SU-DHL-6 (cell line): ENCODE data around the gene ABCG1.

ENCODE experiments used
- H2AFZ ChIP-seq: fragments of 200-600 bp; sonication (generic); 2 replicates; pipeline ENCODE4 v1.6.1; 2014; ENCODE audit warnings: low read depth, mild to moderate bottlenecking, moderate library complexity, mixed read lengths, antibody characterized with exemption, low read length; ENCODE audit not compliant: severe bottlenecking
- H3F3A ChIP-seq: fragments of 200-600 bp; shearing (Covaris generic); 2 replicates; pipeline ENCODE4 v1.6.0; 2016; ENCODE audit warnings: antibody characterized with exemption, mild to moderate bottlenecking; ENCODE audit not compliant: insufficient read depth
- H3K27ac ChIP-seq: fragments of 200-600 bp; sonication (generic); 2 replicates; pipeline ENCODE4 v1.5.1; 2016; ENCODE audit warnings: low read depth, mild to moderate bottlenecking, low read length, moderate library complexity, mixed read lengths
- H3K27me3 ChIP-seq: fragments of 200-600 bp; sonication (generic), shearing (Covaris generic); 2 replicates; pipeline ENCODE4 v1.6.0; 2014; ENCODE audit warnings: mild to moderate bottlenecking, low read length
- H3K36me3 ChIP-seq: fragments of 200-600 bp; sonication (generic); 2 replicates; pipeline ENCODE4 v1.6.1; 2014; ENCODE audit warnings: mild to moderate bottlenecking, low read length, mixed read lengths
- H3K4me2 ChIP-seq: fragments of 300-600, 200-600 bp; shearing (Covaris generic), sonication (generic); 2 replicates; pipeline ENCODE4 v1.6.0; 2014; ENCODE audit warnings: low read length, low read depth, mild to moderate bottlenecking; ENCODE audit not compliant: poor library complexity, severe bottlenecking
- H3K4me3 ChIP-seq: fragments of 200-600 bp; sonication (generic); 2 replicates; pipeline ENCODE4 v1.5.1; 2014; ENCODE audit warnings: antibody characterized with exemption, low read length, mild to moderate bottlenecking, mixed read lengths; ENCODE audit not compliant: insufficient read depth, poor library complexity, severe bottlenecking
- H3K79me2 ChIP-seq: fragments of 200-600 bp; sonication (generic); 2 replicates; pipeline ENCODE4 v1.6.1; 2014; ENCODE audit warnings: mild to moderate bottlenecking, low read length, moderate library complexity; ENCODE audit not compliant: insufficient read depth
- H3K9ac ChIP-seq: fragments of 200-600 bp; sonication (generic); 2 replicates; pipeline ENCODE4 v1.7.0; 2014; ENCODE audit warnings: mild to moderate bottlenecking, low read length
- H3K9me2 ChIP-seq: fragments of 200-600 bp; sonication (generic); replicated peaks from 2 replicates; pipeline ENCODE4 v1.6.1; 2014; ENCODE audit warnings: low read length; ENCODE audit not compliant: insufficient read depth
- H3K9me3 ChIP-seq: fragments of 200-600 bp; sonication (generic); 2 replicates; pipeline ENCODE4 v1.6.1; 2014; ENCODE audit warnings: low read length, mixed read lengths; ENCODE audit not compliant: insufficient read depth
- H4K20me1 ChIP-seq: fragments of 200-600 bp; sonication (generic); 2 replicates; pipeline ENCODE4 v1.6.1; 2014; ENCODE audit warnings: low read depth, mild to moderate bottlenecking, antibody characterized with exemption, low read length, moderate library complexity, mixed read lengths
- EZH2phosphoT487 ChIP-seq: fragments of 200-600 bp; sonication (generic), shearing (Covaris generic); conservative IDR thresholded peaks from 2 replicates; pipeline ENCODE4 v1.6.1; 2018; ENCODE audit warnings: mild to moderate bottlenecking, antibody characterized with exemption, low read length, moderate library complexity, mixed read lengths
- TF ChIP-seq, protein P1 (sequence below): fragments of 200-600 bp; sonication (generic); IDR thresholded peaks from one replicate; pipeline ENCODE4 v1.5.1; 2017; ENCODE audit warnings: antibody characterized with exemption, mild to moderate bottlenecking, low read length, moderate library complexity; ENCODE audit not compliant: insufficient read depth, poor library complexity, severe bottlenecking

Gene ABCG1

DNA sequence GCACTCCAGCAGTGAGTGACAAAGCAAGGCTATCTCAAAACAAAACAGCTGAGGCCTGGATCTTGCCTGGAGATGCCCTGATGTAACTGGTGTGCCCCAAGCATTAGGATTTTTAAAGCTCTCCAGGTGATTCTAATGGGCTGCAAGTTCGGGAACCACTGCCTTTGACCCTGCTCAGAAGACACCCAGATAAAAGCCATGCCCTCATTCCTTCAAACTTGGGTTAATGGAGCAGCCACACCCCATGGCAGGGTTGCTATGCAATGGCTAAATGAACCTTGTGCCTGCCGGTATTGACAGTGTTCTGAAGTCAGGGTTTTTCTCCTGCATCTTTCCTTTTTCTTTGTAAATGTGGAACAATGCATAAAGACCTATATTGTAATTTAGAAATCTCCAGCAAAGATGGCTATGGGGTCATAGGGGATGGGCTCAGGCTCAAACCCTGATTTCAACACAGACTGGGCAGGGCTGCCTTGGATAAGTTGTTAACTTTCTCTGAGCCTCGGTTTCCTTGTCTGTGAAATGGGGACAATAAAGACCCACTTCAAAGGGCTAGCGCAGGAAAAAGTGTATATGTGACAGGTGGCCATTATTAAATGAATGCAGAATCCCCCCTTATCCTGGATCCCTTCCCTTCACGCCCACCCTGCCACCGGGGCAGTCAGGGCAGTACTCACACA, 95.8 kb downstream of the ABCG1 start:
- Histone ChIP-seq H2AFZ (no peak overlapping the region), H3K9me3 (no peaks in the 10 kb centered on the region), H3K79me2 (no peaks in the 10 kb centered on the region), H3K27me3 (no peaks in the 10 kb centered on the region), H3F3A (no peaks in the 10 kb centered on the region), H3K27ac (no peak overlapping the region), H3K9me2 (no peaks in the 10 kb centered on the region), H3K4me3 (no peak overlapping the region), H3K4me2 (no peak overlapping the region), H4K20me1 (no peaks in the 10 kb centered on the region), H3K36me3 (no peaks in the 10 kb centered on the region), H3K9ac (no peak overlapping the region)
- TF ChIP-seq, protein P1, sequence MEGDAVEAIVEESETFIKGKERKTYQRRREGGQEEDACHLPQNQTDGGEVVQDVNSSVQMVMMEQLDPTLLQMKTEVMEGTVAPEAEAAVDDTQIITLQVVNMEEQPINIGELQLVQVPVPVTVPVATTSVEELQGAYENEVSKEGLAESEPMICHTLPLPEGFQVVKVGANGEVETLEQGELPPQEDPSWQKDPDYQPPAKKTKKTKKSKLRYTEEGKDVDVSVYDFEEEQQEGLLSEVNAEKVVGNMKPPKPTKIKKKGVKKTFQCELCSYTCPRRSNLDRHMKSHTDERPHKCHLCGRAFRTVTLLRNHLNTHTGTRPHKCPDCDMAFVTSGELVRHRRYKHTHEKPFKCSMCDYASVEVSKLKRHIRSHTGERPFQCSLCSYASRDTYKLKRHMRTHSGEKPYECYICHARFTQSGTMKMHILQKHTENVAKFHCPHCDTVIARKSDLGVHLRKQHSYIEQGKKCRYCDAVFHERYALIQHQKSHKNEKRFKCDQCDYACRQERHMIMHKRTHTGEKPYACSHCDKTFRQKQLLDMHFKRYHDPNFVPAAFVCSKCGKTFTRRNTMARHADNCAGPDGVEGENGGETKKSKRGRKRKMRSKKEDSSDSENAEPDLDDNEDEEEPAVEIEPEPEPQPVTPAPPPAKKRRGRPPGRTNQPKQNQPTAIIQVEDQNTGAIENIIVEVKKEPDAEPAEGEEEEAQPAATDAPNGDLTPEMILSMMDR = no peak
- no peak for TF ChIP-seq EZH2phosphoT487

DNA sequence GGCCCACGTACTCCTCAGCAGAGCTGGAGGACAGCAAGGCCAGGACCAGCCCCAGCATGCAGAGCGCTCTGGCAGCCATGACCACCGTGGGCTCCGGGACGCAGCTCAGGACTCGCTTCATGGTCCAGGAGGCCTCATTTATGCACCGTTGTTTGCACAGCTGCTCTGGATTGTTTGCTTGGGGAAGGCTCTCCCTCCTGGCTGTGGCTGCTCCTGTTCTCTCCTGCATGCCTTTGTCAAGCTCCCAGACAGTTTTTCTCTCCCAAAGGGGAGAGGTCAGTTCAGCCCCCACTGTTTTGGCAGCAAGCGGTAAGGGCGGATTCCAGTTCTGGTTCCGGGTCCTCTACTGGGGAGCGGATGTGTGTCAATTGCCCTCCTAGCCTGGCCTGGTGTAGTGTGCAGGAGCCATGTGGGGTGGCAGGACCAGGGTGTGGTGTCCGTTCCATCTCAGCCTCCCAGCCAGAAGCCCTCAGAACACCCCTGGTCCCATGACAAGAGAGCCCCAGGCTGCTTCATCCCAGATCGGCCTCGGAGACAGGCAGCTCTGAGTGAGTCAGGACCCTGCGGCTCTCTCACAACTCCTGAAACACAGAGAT, 96.5 kb downstream of the ABCG1 start, which contains the start of gene TFF3:
Gene TFF3 (minus strand): TSS at position 114 of the 596 bp plus-strand sequence. CDS start 35 bp downstream, at position 79.
- H4K20me1 ChIP-seq = no peaks in the 10 kb centered on the region
- no peak within 1 kb of the TSS for H3K4me2 ChIP-seq
- H3K27ac ChIP-seq = no peak within 1 kb of the TSS
- H3K9me3 ChIP-seq = no peaks in the 10 kb centered on the region
- H3K9ac ChIP-seq = no peak within 1 kb of the TSS
- no peaks in the 10 kb centered on the region for H3K9me2 ChIP-seq
- H3F3A ChIP-seq = no peaks in the 10 kb centered on the region
- no peak within 1 kb of the TSS for H3K4me3 ChIP-seq
- H3K36me3 ChIP-seq = no peaks in the 10 kb centered on the region
- H3K79me2 ChIP-seq = no peaks in the 10 kb centered on the region
- H2AFZ ChIP-seq = no peak within 1 kb of the TSS
- no peak for TF ChIP-seq EZH2phosphoT487
- TF ChIP-seq, protein P1 = no peak
- no peaks in the 10 kb centered on the region for H3K27me3 ChIP-seq

DNA sequence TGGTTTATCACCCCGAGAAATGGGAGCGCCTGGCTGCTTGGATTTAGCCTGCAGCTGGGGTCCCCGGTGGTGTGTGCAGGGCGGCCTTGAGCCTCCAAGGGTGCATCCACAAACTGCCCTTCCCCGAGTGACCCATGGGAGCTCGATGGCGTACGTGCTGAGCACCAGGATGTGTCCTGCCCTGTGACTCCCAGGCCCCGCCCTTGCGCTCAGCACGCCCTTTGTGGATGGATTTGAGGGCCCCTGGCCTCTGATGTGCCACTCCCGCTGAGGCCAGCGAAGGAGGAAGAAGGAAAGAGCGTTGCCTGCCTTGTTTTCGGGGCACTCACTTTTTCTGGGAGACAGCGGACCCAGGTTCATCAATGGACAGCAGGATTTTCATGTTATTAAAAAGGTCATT, 98.0 kb downstream of the ABCG1 start:
- Histone ChIP-seq H3K36me3 (no peaks in the 10 kb centered on the region), H3K79me2 (no peaks in the 10 kb centered on the region), H3K9ac (no peak overlapping the region), H2AFZ (no peak overlapping the region), H3K4me2 (no peak overlapping the region), H3K27me3 (no peaks in the 10 kb centered on the region), H3K9me2 (no peaks in the 10 kb centered on the region), H3F3A (no peaks in the 10 kb centered on the region), H3K4me3 (no peak overlapping the region), H3K27ac (no peak overlapping the region), H3K9me3 (no peaks in the 10 kb centered on the region), H4K20me1 (no peaks in the 10 kb centered on the region)
- no peak for TF ChIP-seq EZH2phosphoT487
- TF ChIP-seq, protein P1 = no peak
